ENCODE results near the gene CDCP2. TPM values are rescaled to one million over a fixed set of nuclear protein-coding genes. Genes with fewer than 3 reads are reported as not detected.

CDCP2 gene
- total RNA-seq, 1 donor from 2014 or later, result not detected

DNA sequence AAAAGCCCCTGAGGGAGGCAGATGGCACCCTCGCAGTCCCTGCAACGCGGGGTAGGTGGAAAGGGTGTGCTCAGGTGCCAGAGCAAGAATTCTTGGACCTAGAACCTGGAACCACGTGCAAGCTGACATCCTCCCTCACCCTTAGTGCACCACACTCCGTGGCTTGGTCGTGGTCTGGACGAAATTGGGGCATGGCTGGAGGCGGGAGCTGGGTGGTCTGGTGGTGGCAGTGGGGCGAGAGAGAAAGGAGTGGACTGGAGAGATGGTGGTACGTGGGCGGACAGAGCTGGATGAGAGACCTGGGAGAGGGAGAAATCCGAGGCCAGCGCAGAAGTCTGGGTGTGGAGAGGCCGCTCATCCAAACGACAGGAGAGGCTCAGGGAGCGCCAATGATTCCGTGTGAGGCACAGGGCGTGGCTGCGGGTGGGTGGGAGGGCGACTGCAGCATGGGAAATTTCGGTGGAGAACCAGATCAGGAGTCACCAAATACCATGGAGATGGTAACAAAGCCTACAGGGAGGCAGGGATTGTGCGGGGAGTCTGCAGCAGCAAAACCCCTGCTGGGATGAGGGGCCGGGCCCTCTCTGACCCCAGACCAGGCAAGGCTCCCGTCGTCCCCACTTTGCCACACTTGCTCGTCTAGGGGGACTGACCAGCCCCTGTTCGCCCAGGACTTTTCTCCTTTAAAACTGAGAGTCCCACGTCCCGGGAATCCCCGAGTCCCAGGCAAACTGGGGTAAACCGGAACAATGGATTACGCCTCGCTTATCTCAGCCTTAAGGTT lies 31.9 kb downstream of the CDCP2 start:
- TF ChIP-seq, protein P1, sequence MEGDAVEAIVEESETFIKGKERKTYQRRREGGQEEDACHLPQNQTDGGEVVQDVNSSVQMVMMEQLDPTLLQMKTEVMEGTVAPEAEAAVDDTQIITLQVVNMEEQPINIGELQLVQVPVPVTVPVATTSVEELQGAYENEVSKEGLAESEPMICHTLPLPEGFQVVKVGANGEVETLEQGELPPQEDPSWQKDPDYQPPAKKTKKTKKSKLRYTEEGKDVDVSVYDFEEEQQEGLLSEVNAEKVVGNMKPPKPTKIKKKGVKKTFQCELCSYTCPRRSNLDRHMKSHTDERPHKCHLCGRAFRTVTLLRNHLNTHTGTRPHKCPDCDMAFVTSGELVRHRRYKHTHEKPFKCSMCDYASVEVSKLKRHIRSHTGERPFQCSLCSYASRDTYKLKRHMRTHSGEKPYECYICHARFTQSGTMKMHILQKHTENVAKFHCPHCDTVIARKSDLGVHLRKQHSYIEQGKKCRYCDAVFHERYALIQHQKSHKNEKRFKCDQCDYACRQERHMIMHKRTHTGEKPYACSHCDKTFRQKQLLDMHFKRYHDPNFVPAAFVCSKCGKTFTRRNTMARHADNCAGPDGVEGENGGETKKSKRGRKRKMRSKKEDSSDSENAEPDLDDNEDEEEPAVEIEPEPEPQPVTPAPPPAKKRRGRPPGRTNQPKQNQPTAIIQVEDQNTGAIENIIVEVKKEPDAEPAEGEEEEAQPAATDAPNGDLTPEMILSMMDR (IDR thresholded peaks at IDR 0.05; ENCODE audit: unreplicated experiment), result no peak
- peak overlapping the region; percentile 80 for H3K27ac Mint-ChIP-seq
- no peaks in the 10 kb centered on the region for H3K9me3 Mint-ChIP-seq (ENCODE audit: low read depth)
- peaks cover 4% of the 10 kb centered on the region for H3K4me1 Mint-ChIP-seq (ENCODE audit: low read depth)
- H3K27me3 Mint-ChIP-seq, result peaks cover 19% of the 10 kb centered on the region
- no peak for DNase-seq (ENCODE audit: low spot score, unreplicated experiment)
- H3K4me3 Mint-ChIP-seq (ENCODE audit: low read depth), result peak overlapping the region; percentile 48
- H3K36me3 Mint-ChIP-seq (ENCODE audit: insufficient read depth), result no peaks in the 10 kb centered on the region

DNA sequence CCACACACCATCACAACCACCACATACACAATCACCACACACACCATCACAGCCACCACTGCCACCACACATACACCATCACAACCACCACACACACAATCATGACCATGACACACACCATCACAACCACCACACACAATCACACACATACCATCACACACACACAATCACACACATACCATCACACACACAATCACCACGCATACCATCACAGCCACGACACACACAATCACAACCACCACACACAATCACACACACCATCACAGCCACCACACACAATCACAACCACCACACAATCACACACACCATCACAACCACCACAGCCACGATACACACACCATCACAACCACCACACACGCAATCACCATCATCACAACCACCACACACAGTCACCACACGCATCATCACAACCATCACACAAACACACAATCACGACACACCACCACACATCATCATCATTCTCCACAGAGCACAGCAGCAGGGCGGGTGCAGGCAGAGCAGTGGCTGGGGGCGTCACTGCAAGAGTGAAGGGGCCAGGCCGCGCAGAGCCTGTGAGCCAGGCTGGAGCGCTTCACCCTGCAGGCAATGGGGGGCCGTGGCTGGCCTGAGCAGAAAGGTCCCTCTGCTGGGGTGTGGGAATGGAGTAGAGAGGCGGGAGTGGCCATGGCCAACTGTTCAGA lies 32.6 kb downstream of the CDCP2 start:
- Mint-ChIP-seq H3K27ac (no peak overlapping the region), H3K4me1 (ENCODE audit: low read depth) (peaks cover 4% of the 10 kb centered on the region), H3K4me3 (ENCODE audit: low read depth) (no peak overlapping the region), H3K36me3 (ENCODE audit: insufficient read depth) (no peaks in the 10 kb centered on the region), H3K27me3 (peaks cover 20% of the 10 kb centered on the region), H3K9me3 (ENCODE audit: low read depth) (no peaks in the 10 kb centered on the region)
- DNase-seq (ENCODE audit: low spot score, unreplicated experiment), result no peak
- TF ChIP-seq, protein P1 (IDR thresholded peaks at IDR 0.05; ENCODE audit: unreplicated experiment), result no peak

DNA sequence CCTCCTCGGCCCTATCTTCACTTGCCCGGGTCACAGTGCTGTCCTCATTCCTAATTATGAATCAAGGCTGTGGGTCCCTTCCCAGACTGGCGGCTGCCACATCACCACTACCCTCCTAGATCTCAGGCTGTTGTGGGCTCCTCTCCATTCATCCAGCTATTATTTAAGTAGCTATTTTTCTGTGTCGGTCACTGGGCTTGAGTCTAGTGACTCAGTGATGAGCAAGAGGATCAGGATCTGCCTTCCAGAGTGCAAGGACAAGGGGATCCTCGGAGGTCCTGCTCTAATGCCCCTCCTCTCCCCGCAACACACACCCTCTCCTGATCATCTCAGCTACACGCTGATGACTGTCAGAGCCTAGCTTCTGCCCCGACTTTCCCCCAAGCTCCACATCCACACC lies 34.1 kb downstream of the CDCP2 start:
- H3K9me3 Mint-ChIP-seq (ENCODE audit: low read depth), result no peaks in the 10 kb centered on the region
- no peaks in the 10 kb centered on the region for H3K36me3 Mint-ChIP-seq (ENCODE audit: insufficient read depth)
- peaks cover 2% of the 10 kb centered on the region for H3K4me1 Mint-ChIP-seq (ENCODE audit: low read depth)
- TF ChIP-seq, protein P1 (IDR thresholded peaks at IDR 0.05; ENCODE audit: unreplicated experiment), result no peak
- no peak for DNase-seq (ENCODE audit: low spot score, unreplicated experiment)
- peaks cover 20% of the 10 kb centered on the region for H3K27me3 Mint-ChIP-seq
- no peak overlapping the region for H3K4me3 Mint-ChIP-seq (ENCODE audit: low read depth)
- no peak overlapping the region for H3K27ac Mint-ChIP-seq

DNA sequence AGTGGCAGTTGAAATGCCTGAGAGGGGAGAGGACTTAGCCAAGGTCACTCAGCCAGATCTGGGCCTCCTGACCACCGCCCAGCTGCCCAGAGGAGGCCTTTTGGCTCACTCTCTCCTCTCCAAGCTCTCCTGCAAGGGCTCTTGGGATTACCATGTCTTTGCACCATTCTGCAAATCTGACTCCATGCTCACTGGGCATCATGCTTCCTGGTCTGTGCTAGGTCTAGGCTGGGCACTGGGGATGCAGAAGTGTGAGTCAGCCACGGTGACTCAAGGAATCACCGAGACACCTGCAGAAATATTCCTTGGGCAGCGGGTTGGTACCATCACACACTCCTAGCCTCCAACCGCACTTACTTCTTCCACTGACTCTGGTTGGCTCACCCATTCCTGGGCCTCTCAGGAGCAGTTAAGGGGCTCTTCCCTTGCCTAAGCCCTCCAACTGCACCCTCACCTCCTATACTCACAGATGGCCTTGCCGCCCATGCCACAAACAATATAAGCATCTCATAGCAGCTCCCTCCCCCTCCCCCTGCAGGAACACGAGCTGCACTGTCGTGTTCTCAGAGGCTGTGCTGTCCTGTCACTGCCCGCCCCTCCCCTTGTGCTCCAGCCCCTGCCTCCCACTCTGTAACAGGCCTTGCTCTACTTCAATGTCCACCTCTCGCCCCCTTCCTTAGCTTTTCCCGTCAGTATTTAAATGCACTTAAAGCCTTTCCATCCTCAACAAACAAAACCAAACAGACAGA lies 34.8 kb downstream of the CDCP2 start:
- Mint-ChIP-seq H3K27me3 (peaks cover 18% of the 10 kb centered on the region), H3K9me3 (ENCODE audit: low read depth) (no peaks in the 10 kb centered on the region), H3K36me3 (ENCODE audit: insufficient read depth) (no peaks in the 10 kb centered on the region), H3K4me1 (ENCODE audit: low read depth) (peaks cover 2% of the 10 kb centered on the region), H3K4me3 (ENCODE audit: low read depth) (no peak overlapping the region), H3K27ac (no peak overlapping the region)
- TF ChIP-seq, protein P1 (IDR thresholded peaks at IDR 0.05; ENCODE audit: unreplicated experiment), result no peak
- DNase-seq (ENCODE audit: low spot score, unreplicated experiment), result no peak

DNA sequence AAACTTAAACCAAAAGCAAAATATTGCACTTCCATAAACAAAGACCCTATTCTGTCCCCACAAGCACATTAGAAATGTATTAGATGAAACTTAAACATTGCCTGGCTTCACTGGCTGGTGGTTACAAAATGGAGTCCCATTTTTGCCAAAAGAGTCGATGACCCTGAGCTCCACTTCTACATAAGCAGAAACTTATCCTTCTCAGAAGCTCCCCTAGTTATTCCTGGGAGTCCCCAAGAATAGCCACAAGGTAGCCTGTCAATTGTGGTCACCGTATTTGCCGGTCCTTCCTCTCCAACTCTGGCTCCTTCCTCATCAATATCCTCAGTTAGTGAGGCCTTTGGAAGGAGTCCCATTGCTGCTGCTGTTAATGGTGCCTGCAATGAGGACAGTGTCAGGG lies 37.3 kb downstream of the CDCP2 start:
- H3K9me3 Mint-ChIP-seq (ENCODE audit: low read depth), result no peaks in the 10 kb centered on the region
- no peaks in the 10 kb centered on the region for H3K4me1 Mint-ChIP-seq (ENCODE audit: low read depth)
- DNase-seq (ENCODE audit: low spot score, unreplicated experiment), result no peak
- TF ChIP-seq, protein P1 (IDR thresholded peaks at IDR 0.05; ENCODE audit: unreplicated experiment), result no peak
- no peak overlapping the region for H3K27ac Mint-ChIP-seq
- H3K4me3 Mint-ChIP-seq (ENCODE audit: low read depth), result no peak overlapping the region
- H3K27me3 Mint-ChIP-seq, result peaks cover 4% of the 10 kb centered on the region
- no peaks in the 10 kb centered on the region for H3K36me3 Mint-ChIP-seq (ENCODE audit: insufficient read depth)
